HepG2 (cell line): Measurements from ENCODE around the gene SCMH1. TPM values are rescaled to one million over a fixed set of nuclear protein-coding genes. Genes with fewer than 3 reads are reported as not detected.

Experiments used
- ATAC-seq: fragments of 200-7000 bp; cut with Tn5 transposase; 3 replicates; pipeline ENCODE4 v1.9.1; 2020; ENCODE audit warnings: mild to moderate bottlenecking, moderate library complexity
- BruUV-seq: library from RNA; stranded (reverse); fragments of 400-500 nt; replicated peaks from 2 replicates; lab custom pipeline; 2021; lab: Mats Ljungman, UMichigan
- CTCF ChIA-PET: fragments of 300-600 bp; formaldehyde crosslinking; extraction: SDS; loops from one replicate; lab custom pipeline; 2021; ENCODE audit warnings: low total read pairs, inconsistent platforms, low intra/inter-chr PET ratio; lab: Yijun Ruan, JAX
- POLR2A ChIA-PET: fragments of 350-600 bp; sonication (Branson Sonifier 250); formaldehyde crosslinking; loops from one replicate; lab custom pipeline; 2020; ENCODE audit warnings: antibody characterized with exemption, inconsistent platforms; lab: Yijun Ruan, JAX
- DNase-seq: peaks from one replicate; pipeline ENCODE4 v3.0.0-alpha.2; 2015; ENCODE audit warnings: low spot score
- FAIRE-seq: peaks from 3 replicates; lab custom pipeline; 2011; peaks lifted over from hg19 to GRCh38; lab: Jason Lieb, UNC
- H2AFZ ChIP-seq: one replicate; pipeline ENCODE4 v1.6.1; 2011; ENCODE audit warnings: low read length, inconsistent platforms
- H3K27ac ChIP-seq: fragments of 300-600 bp; 3 replicates; pipeline ENCODE4 v1.8.0; 2011; ENCODE audit warnings: mixed run types, mild to moderate bottlenecking, mixed read lengths, low read length, inconsistent platforms; ENCODE audit not compliant: insufficient read depth; ENCODE audit errors: extremely low read length
- H3K27me3 ChIP-seq, 2 experiments: fragments of 200-600 bp in 1 of 2; 2 replicates in 1 of 2; 3 replicates in 1 of 2; pipeline versions ENCODE4 v1.6.0 to v1.8.0; 2011; ENCODE audit warnings: low read length in 2 of 2, mild to moderate bottlenecking in 2 of 2, moderate library complexity in 2 of 2, inconsistent platforms in 1 of 2; ENCODE audit not compliant: insufficient read depth in 2 of 2, control insufficient read depth in 1 of 2
- H3K36me3 ChIP-seq, 2 experiments: fragments of 200-600 bp in 1 of 2; replicated peaks in 1 of 2; 2 replicates in 1 of 2; 3 replicates in 1 of 2; pipeline versions ENCODE4 v1.5.1 to v1.8.0; 2011; ENCODE audit warnings: low read length in 2 of 2, inconsistent platforms in 1 of 2; ENCODE audit not compliant: insufficient read depth in 2 of 2, control insufficient read depth in 1 of 2
- H3K4me1 ChIP-seq: 2 replicates; pipeline ENCODE4 v1.5.1; 2012; ENCODE audit warnings: low read length, inconsistent platforms; ENCODE audit not compliant: insufficient read depth
- H3K4me2 ChIP-seq: 2 replicates; pipeline ENCODE4 v1.6.0; 2011; ENCODE audit warnings: low read depth, low read length, inconsistent platforms
- H3K4me3 ChIP-seq, 3 experiments: fragments of 200-600 bp in 1 of 3; sonication (generic), shearing (Covaris generic) in 1 of 3; replicated peaks in 1 of 3; 2 replicates each; pipeline ENCODE4 v1.5.1; 2011 to 2016; ENCODE audit warnings: low read length in 3 of 3, inconsistent platforms in 2 of 3, low read depth in 2 of 3, mild to moderate bottlenecking in 2 of 3, control low read depth in 1 of 3, mixed read lengths in 1 of 3; ENCODE audit not compliant: insufficient read depth in 1 of 3
- H3K79me2 ChIP-seq: one replicate; pipeline ENCODE4 v1.6.1; 2011; ENCODE audit warnings: low read length, inconsistent platforms; ENCODE audit not compliant: insufficient read depth
- H3K9ac ChIP-seq: 2 replicates; pipeline ENCODE4 v1.6.0; 2011; ENCODE audit warnings: mild to moderate bottlenecking, low read depth, low read length, inconsistent platforms; ENCODE audit not compliant: insufficient read depth
- H3K9me3 ChIP-seq: 2 replicates; pipeline ENCODE4 v1.5.1; 2012; ENCODE audit warnings: mild to moderate bottlenecking, low read length
- H4K20me1 ChIP-seq: 2 replicates; pipeline ENCODE4 v1.6.0; 2011; ENCODE audit warnings: inconsistent platforms, mild to moderate bottlenecking, low read length, moderate library complexity; ENCODE audit not compliant: insufficient read depth
- ATF7 ChIP-seq, 2 experiments: fragments of 450-650 bp in 1 of 2; sonication (generic) in 1 of 2; formaldehyde crosslinking in 1 of 2; IDR thresholded peaks; 2 replicates each; pipeline versions ENCODE4 v1.4.0 to v1.6.1; 2016 to 2020; ENCODE audit warnings: antibody characterized with exemption in 1 of 2, mild to moderate bottlenecking in 1 of 2, missing genetic modification reagents in 1 of 2
- FOXA1 ChIP-seq, 2 experiments: fragments of 450-650 bp in 1 of 2; sonication (generic) in 1 of 2; formaldehyde crosslinking in 1 of 2; IDR thresholded peaks; 2 replicates each; pipeline versions ENCODE4 v1.4.0 to v1.6.1; 2016 to 2020; ENCODE audit warnings: missing genetic modification reagents in 1 of 2
- HNRNPL ChIP-seq: fragments of 200-400 bp; formaldehyde crosslinking; IDR thresholded peaks from 2 replicates; pipeline ENCODE4 v1.6.1; 2017; ENCODE audit warnings: mild to moderate bottlenecking, low read depth, low read length
- MEIS2 ChIP-seq: sonication (generic); formaldehyde crosslinking; IDR thresholded peaks from 2 replicates; pipeline ENCODE4 v1.9.0; 2021; ENCODE audit warnings: mild to moderate bottlenecking, missing genetic modification reagents
- PLRG1 ChIP-seq: fragments of 450-650 bp; conservative IDR thresholded peaks from 2 replicates; pipeline ENCODE4 v1.6.1; 2016
- ZNF615 ChIP-seq: sonication (generic); formaldehyde crosslinking; IDR thresholded peaks from 2 replicates; pipeline ENCODE4 v1.5.0; 2020; ENCODE audit warnings: mild to moderate bottlenecking, missing genetic modification reagents, borderline replicate concordance
- ZNF713 ChIP-seq: sonication (generic); formaldehyde crosslinking; IDR thresholded peaks from 2 replicates; pipeline ENCODE4 v1.4.0; 2020; ENCODE audit warnings: mild to moderate bottlenecking, missing genetic modification reagents
- ZSCAN12 ChIP-seq: sonication (generic); formaldehyde crosslinking; IDR thresholded peaks from 2 replicates; pipeline ENCODE4 v1.9.0; 2021; ENCODE audit warnings: mild to moderate bottlenecking, missing genetic modification reagents
- WGBS: methylation state at CpG from one replicate; pipeline ENCODE4 v1.1.6; 2017; ENCODE audit warnings: low lambda C conversion rate; 5-methylcytosine and 5-hydroxymethylcytosine counted together
- in situ Hi-C: cut with HindIII; loops from 2 replicates; pipeline ENCODE4 v1.10.0; 2017; ENCODE audit warnings: low pct_unique_long_range_greater_than_20kb; ENCODE audit not compliant: extremely low pct_ligation_motif_present
- intact Hi-C: fragments of 100-400 bp; cut with micrococcal nuclease; formaldehyde crosslinking; loops from one replicate; pipeline ENCODE4 v1.10.0; 2022; ENCODE audit not compliant: unreplicated experiment
- polyA plus RNA-seq, 8 experiments: library from polyadenylated mRNA; depleted of rRNA in 3 of 8; stranded (reverse) in 7 of 8; unstranded in 1 of 8; fragments of >200 nt; fragmentation: Illumina TruSeq in 4 of 8; extraction: Trizol in 4 of 8; gene quantifications; 2 replicates each; pipeline versions ENCODE4 v1.2.1 to v1.2.3, GENCODE V29; 2011 to 2016; ENCODE audit warnings: low read depth in 4 of 8, missing spikeins in 1 of 8, mixed read lengths in 1 of 8; ENCODE audit not compliant: insufficient read depth in 1 of 8
- total RNA-seq, 5 experiments: library from RNA; depleted of rRNA; stranded (reverse); fragments of >200 nt; fragmentation: Illumina TruSeq; extraction: Trizol; gene quantifications; 2 replicates each; pipeline ENCODE4 v1.2.3, GENCODE V29; 2016; ENCODE audit warnings: low read depth in 1 of 5
- TF ChIP-seq, protein P1 (sequence below): sonication (generic); formaldehyde crosslinking; IDR thresholded peaks from 2 replicates; pipeline ENCODE4 v1.4.0; 2020; ENCODE audit warnings: missing genetic modification reagents

SCMH1 gene
- total and polyA plus RNA-seq, 2 of the 13 experiments (the other 11 are each of a cell fraction or from before 2014, with no cell fraction given): 41.8 to 52.6 TPM

DNA sequence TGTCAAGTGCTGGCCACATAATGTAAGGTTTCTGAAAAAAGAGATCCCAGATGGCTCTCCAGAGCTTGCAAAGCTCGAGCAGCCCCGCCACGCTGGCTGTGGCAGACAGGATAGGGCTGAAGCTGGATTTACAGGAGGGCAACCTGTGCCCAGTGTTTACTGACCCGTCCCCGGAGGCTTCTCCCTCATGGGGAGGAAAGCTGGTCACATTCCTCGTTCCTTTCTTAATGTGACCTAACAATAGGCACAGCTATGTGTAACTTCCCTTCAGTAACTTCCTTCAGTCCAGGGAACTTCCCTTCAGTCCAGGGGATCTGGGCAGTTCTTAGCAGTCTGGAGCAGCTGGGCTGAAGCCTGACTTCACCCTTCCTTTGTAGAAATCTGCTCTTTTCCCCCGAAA is 228.3 kb downstream of the SCMH1 start:
- no peak overlapping the region for H2AFZ ChIP-seq
- H3K4me1 ChIP-seq: no peaks in the 10 kb centered on the region
- peaks cover 19 to 64% of the 10 kb centered on the region in 2 experiments for H3K36me3 ChIP-seq
- no peaks in the 10 kb centered on the region for H3K9me3 ChIP-seq
- BruUV-seq: no TSS peak
- intact Hi-C loops (no loop called here), in situ Hi-C loops (no loop called here)
- H3K4me3 ChIP-seq: no peak overlapping the region
- POLR2A ChIA-PET: no interaction called here
- no peaks in the 10 kb centered on the region for H3K79me2 ChIP-seq
- no peak for TF ChIP-seq ZNF713 (CRISPR knock-in tag)
- TF ChIP-seq, protein P1, sequence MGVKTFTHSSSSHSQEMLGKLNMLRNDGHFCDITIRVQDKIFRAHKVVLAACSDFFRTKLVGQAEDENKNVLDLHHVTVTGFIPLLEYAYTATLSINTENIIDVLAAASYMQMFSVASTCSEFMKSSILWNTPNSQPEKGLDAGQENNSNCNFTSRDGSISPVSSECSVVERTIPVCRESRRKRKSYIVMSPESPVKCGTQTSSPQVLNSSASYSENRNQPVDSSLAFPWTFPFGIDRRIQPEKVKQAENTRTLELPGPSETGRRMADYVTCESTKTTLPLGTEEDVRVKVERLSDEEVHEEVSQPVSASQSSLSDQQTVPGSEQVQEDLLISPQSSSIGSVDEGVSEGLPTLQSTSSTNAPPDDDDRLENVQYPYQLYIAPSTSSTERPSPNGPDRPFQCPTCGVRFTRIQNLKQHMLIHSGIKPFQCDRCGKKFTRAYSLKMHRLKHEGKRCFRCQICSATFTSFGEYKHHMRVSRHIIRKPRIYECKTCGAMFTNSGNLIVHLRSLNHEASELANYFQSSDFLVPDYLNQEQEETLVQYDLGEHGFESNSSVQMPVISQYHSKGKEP: no peak
- no peak for TF ChIP-seq PLRG1
- TF ChIP-seq HNRNPL: no peak
- TF ChIP-seq MEIS2: no peak
- TF ChIP-seq ZSCAN12 (CRISPR knock-in tag): no peak
- no peak for TF ChIP-seq ATF7 (IDR thresholded peaks at IDR 0.05)
- no peak for TF ChIP-seq ATF7 (CRISPR knock-in tag; IDR thresholded peaks at IDR 0.05)
- TF ChIP-seq FOXA1 (IDR thresholded peaks at IDR 0.05): no peak
- TF ChIP-seq FOXA1 (CRISPR knock-in tag; IDR thresholded peaks at IDR 0.05): no peak
- no peak for TF ChIP-seq ZNF615 (CRISPR knock-in tag)
- FAIRE-seq (no peak), ATAC-seq (no peak), DNase-seq (no peak)
- CTCF ChIA-PET: no interaction called here
- H3K9ac ChIP-seq: no peak overlapping the region
- no peaks in the 10 kb centered on the region for H3K27me3 ChIP-seq
- H3K4me2 ChIP-seq: no peak overlapping the region
- H3K27ac ChIP-seq: no peak overlapping the region
- 92% methylated on average over 2 of the region's 7 CpGs for WGBS
- H4K20me1 ChIP-seq: no peaks in the 10 kb centered on the region
